MM.1S (cell line): ENCODE results near the gene DIRAS3.

ENCODE experiments used
- EZH2phosphoT487 ChIP-seq: fragments of 300-600 bp; sonication (generic); IDR thresholded peaks from 2 replicates; pipeline ENCODE4 v1.6.1; 2018; ENCODE audit warnings: antibody characterized with exemption, low read length
- TF ChIP-seq, protein P1 (sequence below): fragments of 300-600 bp; sonication (generic); IDR thresholded peaks from 2 replicates; pipeline ENCODE4 v1.5.1; 2016; ENCODE audit warnings: antibody characterized with exemption, low read length, mixed read lengths

DNA sequence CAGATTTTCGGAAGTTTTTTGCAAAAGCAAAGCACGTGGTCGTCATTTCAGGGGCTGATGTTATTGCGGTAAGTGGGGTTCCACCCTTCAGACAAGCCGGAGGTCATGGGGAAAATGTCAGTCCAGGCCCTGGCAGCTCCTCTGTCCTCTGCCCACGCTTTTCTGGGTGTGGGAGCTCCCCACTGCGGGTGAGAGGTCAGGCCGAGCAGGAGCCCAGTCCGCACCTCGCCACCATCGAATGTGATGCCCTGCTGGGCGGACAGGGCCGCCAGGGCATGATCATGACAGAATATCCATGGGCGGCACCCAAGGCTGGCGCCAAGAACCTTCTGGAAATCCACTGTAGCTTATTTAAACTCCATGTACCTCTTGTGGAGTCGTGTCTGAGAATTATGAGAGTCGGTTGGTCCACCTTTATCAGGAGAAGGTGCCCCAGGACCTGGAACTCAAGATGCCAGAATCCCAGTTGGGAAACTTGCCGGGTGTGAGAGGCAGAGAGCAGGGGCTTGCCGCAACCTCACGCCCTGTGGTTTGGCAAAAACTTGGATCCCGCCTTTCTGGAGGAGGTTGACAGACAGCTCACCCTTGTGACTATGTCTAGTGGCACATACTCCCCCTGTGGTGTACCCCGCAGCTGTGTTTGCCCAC, 6.9 kb downstream of the DIRAS3 start:
- TF ChIP-seq, protein P1, sequence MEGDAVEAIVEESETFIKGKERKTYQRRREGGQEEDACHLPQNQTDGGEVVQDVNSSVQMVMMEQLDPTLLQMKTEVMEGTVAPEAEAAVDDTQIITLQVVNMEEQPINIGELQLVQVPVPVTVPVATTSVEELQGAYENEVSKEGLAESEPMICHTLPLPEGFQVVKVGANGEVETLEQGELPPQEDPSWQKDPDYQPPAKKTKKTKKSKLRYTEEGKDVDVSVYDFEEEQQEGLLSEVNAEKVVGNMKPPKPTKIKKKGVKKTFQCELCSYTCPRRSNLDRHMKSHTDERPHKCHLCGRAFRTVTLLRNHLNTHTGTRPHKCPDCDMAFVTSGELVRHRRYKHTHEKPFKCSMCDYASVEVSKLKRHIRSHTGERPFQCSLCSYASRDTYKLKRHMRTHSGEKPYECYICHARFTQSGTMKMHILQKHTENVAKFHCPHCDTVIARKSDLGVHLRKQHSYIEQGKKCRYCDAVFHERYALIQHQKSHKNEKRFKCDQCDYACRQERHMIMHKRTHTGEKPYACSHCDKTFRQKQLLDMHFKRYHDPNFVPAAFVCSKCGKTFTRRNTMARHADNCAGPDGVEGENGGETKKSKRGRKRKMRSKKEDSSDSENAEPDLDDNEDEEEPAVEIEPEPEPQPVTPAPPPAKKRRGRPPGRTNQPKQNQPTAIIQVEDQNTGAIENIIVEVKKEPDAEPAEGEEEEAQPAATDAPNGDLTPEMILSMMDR = no peak
- TF ChIP-seq EZH2phosphoT487 = no peak
